HL-60 (cell line): ENCODE data around the gene JCHAIN.

Source experiments
- CTCF ChIP-seq: IDR thresholded peaks from one replicate; pipeline ENCODE4 v1.5.1; 2011; ENCODE audit warnings: low read length, control low read depth, inconsistent platforms; ENCODE audit not compliant: insufficient read depth
- GABPA ChIP-seq: IDR thresholded peaks from 2 replicates; pipeline ENCODE4 v1.6.1; 2012; ENCODE audit warnings: low read depth
- POLR2AphosphoS5 ChIP-seq: IDR thresholded peaks from 2 replicates; pipeline ENCODE4 v1.6.1; 2012; ENCODE audit warnings: low read depth
- REST ChIP-seq: IDR thresholded peaks from 2 replicates; pipeline ENCODE4 v1.6.1; 2012; ENCODE audit warnings: low read depth; ENCODE audit not compliant: insufficient replicate concordance
- SPI1 ChIP-seq: IDR thresholded peaks from 2 replicates; pipeline ENCODE4 v1.6.1; 2012; ENCODE audit warnings: low read depth, mild to moderate bottlenecking, borderline replicate concordance

GRCh38 chr4:70607334-70607853 is 58.9 kb downstream of the JCHAIN start:
- TF ChIP-seq CTCF (no peak), REST (no peak), SPI1 (no peak), GABPA (no peak), POLR2AphosphoS5 (no peak)
